ENCODE measurements around the gene SARDH. TPM values are rescaled to one million over a fixed set of nuclear protein-coding genes. Genes with fewer than 3 reads are reported as not detected.

Gene SARDH
- polyA plus RNA-seq, 2 donors, result 0.20 TPM

GRCh38 chr9:133735415-133735775, 2.8 kb downstream of the SARDH start:
- H3K27me3 ChIP-seq (ENCODE audit: control insufficient read depth in 1 of 2, insufficient read depth in 2 of 2, low read length in 2 of 2), result no peaks in the 10 kb centered on the region
- H3K9me3 ChIP-seq (ENCODE audit: control insufficient read depth in 2 of 2, insufficient read depth in 1 of 2, low read depth in 1 of 2, low read length in 1 of 2), result no peaks in the 10 kb centered on the region
- H3K4me3 ChIP-seq (ENCODE audit: low read depth in 1 of 2, low read length in 2 of 2), result no peak overlapping the region
- no peaks in the 10 kb centered on the region for H3K36me3 ChIP-seq (ENCODE audit: control insufficient read depth in 2 of 2, insufficient read depth in 2 of 2, low read length in 1 of 2)
- H3K4me1 ChIP-seq (ENCODE audit: control insufficient read depth in 2 of 2, insufficient read depth in 2 of 2, low read length in 1 of 2), result peaks cover 0 to 10% of the 10 kb centered on the region in 2 donors
- H3K27ac ChIP-seq (ENCODE audit: low read depth in 2 of 2, low read length in 1 of 2), result no peak overlapping the region
- WGBS, 2 donors, result 68 to 72% methylated on average over 10 of the region's 10 CpGs

GRCh38 chr9:133734590-133735414, 3.4 kb downstream of the SARDH start:
- Histone ChIP-seq H3K27me3 (ENCODE audit: control insufficient read depth in 1 of 2, insufficient read depth in 2 of 2, low read length in 2 of 2) (no peaks in the 10 kb centered on the region), H3K4me3 (ENCODE audit: low read depth in 1 of 2, low read length in 2 of 2) (no peak overlapping the region), H3K36me3 (ENCODE audit: control insufficient read depth in 2 of 2, insufficient read depth in 2 of 2, low read length in 1 of 2) (no peaks in the 10 kb centered on the region), H3K27ac (ENCODE audit: low read depth in 2 of 2, low read length in 1 of 2) (no peak overlapping the region), H3K9me3 (ENCODE audit: control insufficient read depth in 2 of 2, insufficient read depth in 1 of 2, low read depth in 1 of 2, low read length in 1 of 2) (no peaks in the 10 kb centered on the region), H3K4me1 (ENCODE audit: control insufficient read depth in 2 of 2, insufficient read depth in 2 of 2, low read length in 1 of 2) (peaks cover 0 to 10% of the 10 kb centered on the region in 2 donors)
- 72 to 77% methylated on average over 21 to 23 of the region's 23 CpGs for WGBS, 2 donors

DNA sequence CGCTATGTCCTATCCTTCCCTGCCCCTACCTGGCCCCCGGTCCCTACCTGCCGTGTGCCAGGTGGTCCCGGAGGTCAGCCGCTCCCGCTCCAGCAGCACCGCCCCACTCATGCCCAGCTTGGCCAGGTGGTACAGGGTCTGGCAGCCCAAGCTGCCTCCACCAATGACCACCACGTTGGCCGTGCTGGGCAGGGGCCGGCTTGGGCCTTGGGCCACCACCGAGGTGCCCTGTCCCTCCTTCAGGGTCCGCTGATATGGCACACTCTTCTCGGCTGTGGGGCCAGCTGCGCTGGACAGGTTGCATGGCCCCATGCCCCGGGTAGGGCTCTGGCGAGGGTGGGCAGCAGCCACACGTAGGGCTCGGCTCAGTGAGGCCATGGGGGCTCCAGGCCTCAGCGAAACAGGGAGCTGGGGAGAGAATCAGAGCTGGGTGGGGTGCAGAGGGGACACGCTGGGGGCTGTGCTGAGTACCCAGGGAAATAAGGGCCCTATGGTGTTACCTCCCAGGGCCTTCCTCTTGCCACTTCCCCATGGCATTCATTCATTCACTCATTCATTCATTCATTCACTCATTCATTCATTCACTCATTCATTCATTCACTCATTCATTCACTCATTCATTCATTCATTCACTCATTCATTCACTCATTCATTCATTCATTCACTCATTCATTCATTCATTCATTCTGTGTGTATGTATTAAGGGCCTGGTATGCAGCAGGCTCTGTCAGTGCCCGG, 4.2 kb downstream of the SARDH start:
- no peaks in the 10 kb centered on the region for H3K27me3 ChIP-seq (ENCODE audit: control insufficient read depth in 1 of 2, insufficient read depth in 2 of 2, low read length in 2 of 2)
- no peak overlapping the region for H3K27ac ChIP-seq (ENCODE audit: low read depth in 2 of 2, low read length in 1 of 2)
- no peak overlapping the region for H3K4me3 ChIP-seq (ENCODE audit: low read depth in 1 of 2, low read length in 2 of 2)
- WGBS, 2 donors, result 82 to 84% methylated on average over 21 of the region's 21 CpGs
- H3K9me3 ChIP-seq (ENCODE audit: control insufficient read depth in 2 of 2, insufficient read depth in 1 of 2, low read depth in 1 of 2, low read length in 1 of 2), result no peaks in the 10 kb centered on the region
- no peaks in the 10 kb centered on the region for H3K36me3 ChIP-seq (ENCODE audit: control insufficient read depth in 2 of 2, insufficient read depth in 2 of 2, low read length in 1 of 2)
- H3K4me1 ChIP-seq (ENCODE audit: control insufficient read depth in 2 of 2, insufficient read depth in 2 of 2, low read length in 1 of 2), result peaks cover 0 to 10% of the 10 kb centered on the region in 2 donors

- H3K9me3 ChIP-seq (ENCODE audit: control insufficient read depth in 2 of 2, insufficient read depth in 1 of 2, low read depth in 1 of 2, low read length in 1 of 2), result no peaks in the 10 kb centered on the region
- peaks cover 0 to 8% of the 10 kb centered on the region in 2 donors for H3K4me1 ChIP-seq (ENCODE audit: control insufficient read depth in 2 of 2, insufficient read depth in 2 of 2, low read length in 1 of 2)
- no peak overlapping the region for H3K27ac ChIP-seq (ENCODE audit: low read depth in 2 of 2, low read length in 1 of 2)
- H3K4me3 ChIP-seq (ENCODE audit: low read depth in 1 of 2, low read length in 2 of 2), result no peak overlapping the region
- H3K27me3 ChIP-seq (ENCODE audit: control insufficient read depth in 1 of 2, insufficient read depth in 2 of 2, low read length in 2 of 2), result no peaks in the 10 kb centered on the region
- H3K36me3 ChIP-seq (ENCODE audit: control insufficient read depth in 2 of 2, insufficient read depth in 2 of 2, low read length in 1 of 2), result no peaks in the 10 kb centered on the region
- WGBS, 2 donors, result 85 to 87% methylated on average over 4 of the region's 4 CpGs
Measured at GRCh38 chr9:133733421-133733795, 4.7 kb downstream of the SARDH start.

GRCh38 chr9:133732639-133733408, 5.3 kb downstream of the SARDH start:
- peaks cover 0 to 3% of the 10 kb centered on the region in 2 donors for H3K4me1 ChIP-seq (ENCODE audit: control insufficient read depth in 2 of 2, insufficient read depth in 2 of 2, low read length in 1 of 2)
- H3K27me3 ChIP-seq (ENCODE audit: control insufficient read depth in 1 of 2, insufficient read depth in 2 of 2, low read length in 2 of 2), result no peaks in the 10 kb centered on the region
- H3K36me3 ChIP-seq (ENCODE audit: control insufficient read depth in 2 of 2, insufficient read depth in 2 of 2, low read length in 1 of 2), result no peaks in the 10 kb centered on the region
- WGBS, 2 donors, result 75 to 81% methylated on average over 10 of the region's 10 CpGs
- no peaks in the 10 kb centered on the region for H3K9me3 ChIP-seq (ENCODE audit: control insufficient read depth in 2 of 2, insufficient read depth in 1 of 2, low read depth in 1 of 2, low read length in 1 of 2)
- no peak overlapping the region for H3K27ac ChIP-seq (ENCODE audit: low read depth in 2 of 2, low read length in 1 of 2)
- no peak overlapping the region for H3K4me3 ChIP-seq (ENCODE audit: low read depth in 1 of 2, low read length in 2 of 2)

DNA sequence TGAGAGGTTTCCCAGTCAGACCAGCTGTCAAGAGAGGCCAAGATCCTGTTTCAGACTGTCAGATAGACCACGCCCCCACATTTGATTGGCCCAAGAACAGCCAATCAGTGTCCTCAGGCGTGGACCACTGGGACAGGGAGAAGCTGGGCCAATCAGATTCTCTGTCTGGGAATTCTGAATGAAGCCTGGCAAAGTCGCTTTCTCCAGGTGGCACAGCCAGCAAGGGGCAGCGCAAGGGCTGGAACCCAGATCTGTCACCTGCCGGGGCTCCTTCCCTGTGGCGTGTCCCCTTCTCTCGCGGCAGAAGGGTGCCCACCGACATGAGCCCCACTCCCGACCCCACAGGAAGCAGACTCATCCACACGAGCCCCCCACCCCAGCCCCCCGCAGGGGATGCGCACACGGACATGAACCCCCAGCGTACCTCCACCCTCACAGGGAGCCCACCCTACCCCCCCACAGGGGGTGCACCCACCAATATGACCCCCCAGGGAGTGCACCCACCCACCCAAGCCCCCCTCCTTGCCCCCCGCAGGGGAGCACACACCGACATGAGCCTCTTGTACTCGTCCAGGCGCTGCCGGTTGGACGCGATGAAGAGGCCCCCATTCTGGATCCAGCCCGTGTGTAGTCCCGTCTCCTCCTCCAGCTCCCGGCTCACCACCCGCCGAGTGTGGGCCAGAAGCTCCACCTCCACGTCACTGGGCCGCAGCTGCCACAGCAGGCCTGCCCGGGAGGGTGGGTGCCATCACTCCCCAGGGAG, 6.1 kb downstream of the SARDH start:
- no peak overlapping the region for H3K27ac ChIP-seq (ENCODE audit: low read depth in 2 of 2, low read length in 1 of 2)
- 70 to 72% methylated on average over 23 to 30 of the region's 30 CpGs for whole genome bisulfite sequencing, 2 donors
- H3K4me1 ChIP-seq (ENCODE audit: control insufficient read depth in 2 of 2, insufficient read depth in 2 of 2, low read length in 1 of 2), result no peaks in the 10 kb centered on the region
- H3K9me3 ChIP-seq (ENCODE audit: control insufficient read depth in 2 of 2, insufficient read depth in 1 of 2, low read depth in 1 of 2, low read length in 1 of 2), result no peaks in the 10 kb centered on the region
- no peaks in the 10 kb centered on the region for H3K27me3 ChIP-seq (ENCODE audit: control insufficient read depth in 1 of 2, insufficient read depth in 2 of 2, low read length in 2 of 2)
- H3K36me3 ChIP-seq (ENCODE audit: control insufficient read depth in 2 of 2, insufficient read depth in 2 of 2, low read length in 1 of 2), result no peaks in the 10 kb centered on the region
- H3K4me3 ChIP-seq (ENCODE audit: low read depth in 1 of 2, low read length in 2 of 2), result no peak overlapping the region

DNA sequence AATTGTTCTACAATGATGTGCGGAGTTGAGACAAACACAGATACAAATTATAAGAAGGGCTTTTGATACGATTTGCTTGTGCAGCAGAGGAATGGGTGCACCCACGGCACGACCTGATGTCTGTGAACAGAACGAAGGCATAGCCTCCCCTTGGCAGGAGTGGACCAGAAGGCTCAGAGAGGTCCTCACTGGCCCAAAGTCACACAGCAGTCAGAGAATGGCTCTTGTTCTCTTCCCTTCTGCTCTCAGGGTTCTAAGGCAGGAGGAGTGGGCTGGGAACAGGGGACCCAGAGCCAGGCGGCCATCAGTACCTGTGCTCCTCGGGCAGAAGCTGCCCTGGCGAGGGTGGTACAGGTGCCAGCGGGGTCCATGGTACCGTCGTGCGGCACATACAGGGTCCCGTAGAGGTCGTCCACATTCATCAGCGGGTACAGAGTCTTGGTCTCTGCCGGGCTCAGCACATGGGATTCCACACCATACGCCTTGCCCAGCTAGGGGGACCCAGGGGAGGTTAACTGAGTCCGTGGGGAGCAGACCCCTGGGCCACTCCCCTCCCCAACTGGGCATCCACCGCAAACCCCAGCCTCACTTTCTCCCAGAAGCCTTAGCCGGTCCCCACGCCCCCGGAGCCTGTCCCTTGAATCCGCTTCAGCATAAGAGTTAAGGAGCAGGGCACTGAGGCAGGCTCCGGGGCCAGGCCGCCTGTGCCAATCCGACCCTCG, 7.0 kb downstream of the SARDH start:
- WGBS, 2 donors, result 87 to 89% methylated on average over 27 of the region's 27 CpGs
- H3K36me3 ChIP-seq (ENCODE audit: control insufficient read depth in 2 of 2, insufficient read depth in 2 of 2, low read length in 1 of 2), result no peaks in the 10 kb centered on the region
- H3K9me3 ChIP-seq (ENCODE audit: control insufficient read depth in 2 of 2, insufficient read depth in 1 of 2, low read depth in 1 of 2, low read length in 1 of 2), result no peaks in the 10 kb centered on the region
- peaks cover 0 to 3% of the 10 kb centered on the region in 2 donors for H3K4me1 ChIP-seq (ENCODE audit: control insufficient read depth in 2 of 2, insufficient read depth in 2 of 2, low read length in 1 of 2)
- no peak overlapping the region for H3K27ac ChIP-seq (ENCODE audit: low read depth in 2 of 2, low read length in 1 of 2)
- no peak overlapping the region for H3K4me3 ChIP-seq (ENCODE audit: low read depth in 1 of 2, low read length in 2 of 2)
- H3K27me3 ChIP-seq (ENCODE audit: control insufficient read depth in 1 of 2, insufficient read depth in 2 of 2, low read length in 2 of 2), result no peaks in the 10 kb centered on the region

DNA sequence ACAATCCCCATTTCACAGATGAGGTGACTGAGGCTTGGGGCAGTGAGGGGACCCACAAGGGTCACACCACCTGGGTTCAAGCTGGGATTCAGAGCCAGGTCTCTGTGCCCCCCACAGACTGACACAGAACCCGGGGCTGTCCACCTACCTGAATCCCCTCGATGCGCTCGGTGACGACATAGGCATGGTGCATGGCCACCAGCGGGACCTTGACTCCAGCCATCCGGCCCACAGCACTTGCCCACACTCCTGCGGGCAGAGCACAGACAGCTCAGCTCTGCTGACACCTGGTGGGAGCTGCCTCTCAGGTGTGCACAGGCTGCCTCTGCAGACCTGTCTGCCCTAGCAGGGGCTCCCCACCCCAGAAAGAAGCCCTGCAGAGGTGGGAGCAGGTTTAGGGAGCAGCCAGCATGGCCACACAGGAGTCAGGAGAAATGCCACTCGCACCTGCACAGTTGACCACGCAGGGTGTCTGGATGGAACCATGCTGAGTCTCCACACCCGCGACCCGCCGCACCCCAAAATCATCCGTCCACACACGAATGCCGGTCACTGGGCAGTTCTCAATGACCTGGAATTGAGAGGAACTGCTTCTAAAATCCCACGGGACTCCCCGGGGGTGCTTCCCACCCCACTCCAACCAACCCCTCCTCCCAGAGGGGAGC, 8.4 kb downstream of the SARDH start:
- no peak overlapping the region for H3K4me3 ChIP-seq (ENCODE audit: low read depth in 1 of 2, low read length in 2 of 2)
- no peak overlapping the region for H3K27ac ChIP-seq (ENCODE audit: low read depth in 2 of 2, low read length in 1 of 2)
- no peaks in the 10 kb centered on the region for H3K27me3 ChIP-seq (ENCODE audit: control insufficient read depth in 1 of 2, insufficient read depth in 2 of 2, low read length in 2 of 2)
- WGBS, 2 donors, result 80 to 85% methylated on average over 18 to 19 of the region's 19 CpGs
- H3K4me1 ChIP-seq (ENCODE audit: control insufficient read depth in 2 of 2, insufficient read depth in 2 of 2, low read length in 1 of 2), result peaks cover 0 to 3% of the 10 kb centered on the region in 2 donors
- no peaks in the 10 kb centered on the region for H3K36me3 ChIP-seq (ENCODE audit: control insufficient read depth in 2 of 2, insufficient read depth in 2 of 2, low read length in 1 of 2)
- H3K9me3 ChIP-seq (ENCODE audit: control insufficient read depth in 2 of 2, insufficient read depth in 1 of 2, low read depth in 1 of 2, low read length in 1 of 2), result no peaks in the 10 kb centered on the region
